ENCODE results near the gene EDAR. TPM values are rescaled to one million over a fixed set of nuclear protein-coding genes. Genes with fewer than 3 reads are reported as not detected.

The EDAR gene
- total RNA-seq, 5 donors from 2014 or later (not counting 1 experiment from before 2014, with no cell fraction given), result 5.2 to 15.6 (median 7.4) TPM

- peak overlapping the region in 1 of 2 donors; percentile 23 for H3K27ac Mint-ChIP-seq
- H3K4me3 Mint-ChIP-seq, result no peak overlapping the region
- Histone ChIP-seq H3K27ac (ENCODE audit: low read length) (no peak overlapping the region), H3K27me3 (replicated peaks in 1 of 2; ENCODE audit: control insufficient read depth in 2 of 2, extremely low read depth in 1 of 2, insufficient read depth in 2 of 2, low read length in 1 of 2) (no peaks in the 10 kb centered on the region), H3K36me3 (ENCODE audit: control insufficient read depth in 2 of 2, extremely low read depth in 1 of 2, insufficient read depth in 1 of 2, low read length in 1 of 2) (no peaks in the 10 kb centered on the region), H3K4me3 (ENCODE audit: control insufficient read depth in 1 of 2, extremely low read depth in 1 of 2, low read length in 1 of 2) (no peak overlapping the region), H3K9me3 (no peaks in the 10 kb centered on the region), H3K4me1 (ENCODE audit: control insufficient read depth in 1 of 2, extremely low read depth in 1 of 2, insufficient read depth in 2 of 2, low read length in 2 of 2) (no peaks in the 10 kb centered on the region)
- DNase-seq, result no peak
- peaks cover 3 to 5% (median 5%) of the 10 kb centered on the region in 3 donors for H3K4me1 Mint-ChIP-seq
- H3K9me3 Mint-ChIP-seq, result no peaks in the 10 kb centered on the region
- H3K36me3 Mint-ChIP-seq, result peaks cover 9% of the 10 kb centered on the region
- WGBS (ENCODE audit: insufficient coverage), result 89% methylated on average over 2 of the region's 3 CpGs
- ATAC-seq (replicated peaks in 1 of 4), result no peak
- ChIA-PET CTCF (no interaction called here), POLR2A (no interaction called here)
- H3K27me3 Mint-ChIP-seq, result no peaks in the 10 kb centered on the region
Measured at GRCh38 chr2:108858894-108859293, 130.1 kb downstream of the EDAR start.

DNA sequence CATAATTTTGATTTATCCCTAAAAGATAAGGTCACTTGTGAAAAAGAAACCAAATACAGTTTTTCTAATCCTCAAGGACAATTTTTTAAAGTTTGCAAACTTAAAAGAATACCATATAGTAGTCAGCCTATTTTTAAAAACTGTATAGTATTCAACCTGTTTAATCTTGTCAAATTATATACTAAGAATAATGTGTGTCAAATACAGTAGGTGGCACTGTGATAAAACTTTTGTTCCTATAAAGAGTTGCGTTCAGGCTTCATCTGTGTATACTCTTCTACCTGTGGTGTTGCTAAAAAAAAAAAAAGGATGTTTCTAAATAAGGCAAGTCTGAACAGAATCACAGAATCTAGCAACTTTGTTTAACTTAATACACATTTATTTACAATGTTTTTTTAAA is 133.8 kb downstream of the EDAR start:
- Histone ChIP-seq H3K4me3 (ENCODE audit: control insufficient read depth in 1 of 2, extremely low read depth in 1 of 2, low read length in 1 of 2) (no peak overlapping the region), H3K4me1 (ENCODE audit: control insufficient read depth in 1 of 2, extremely low read depth in 1 of 2, insufficient read depth in 2 of 2, low read length in 2 of 2) (no peaks in the 10 kb centered on the region), H3K9me3 (no peaks in the 10 kb centered on the region), H3K27ac (ENCODE audit: low read length) (no peak overlapping the region), H3K27me3 (replicated peaks in 1 of 2; ENCODE audit: control insufficient read depth in 2 of 2, extremely low read depth in 1 of 2, insufficient read depth in 2 of 2, low read length in 1 of 2) (no peaks in the 10 kb centered on the region), H3K36me3 (ENCODE audit: control insufficient read depth in 2 of 2, extremely low read depth in 1 of 2, insufficient read depth in 1 of 2, low read length in 1 of 2) (peaks cover 0 to 4% of the 10 kb centered on the region in 2 donors)
- WGBS (ENCODE audit: insufficient coverage), result no CpG with 5 or more reads among the region's 1 CpG
- H3K27me3 Mint-ChIP-seq, result no peaks in the 10 kb centered on the region
- peaks cover 26% of the 10 kb centered on the region for H3K36me3 Mint-ChIP-seq
- DNase-seq (peak in 1 of 35 experiments; percentile 53), ATAC-seq (replicated peaks in 1 of 4) (peak; percentile 52 to 90 (median 80))
- no peaks in the 10 kb centered on the region for H3K9me3 Mint-ChIP-seq
- H3K27ac Mint-ChIP-seq, result no peak overlapping the region
- no peak overlapping the region for H3K4me3 Mint-ChIP-seq
- peaks cover 3 to 5% (median 5%) of the 10 kb centered on the region in 3 donors for H3K4me1 Mint-ChIP-seq
- CTCF ChIA-PET, result no interaction called here
- POLR2A ChIA-PET, result no interaction called here

- POLR2A ChIA-PET, result no interaction called here
- H3K27ac Mint-ChIP-seq, result no peak overlapping the region
- CTCF ChIA-PET, result interaction anchor here (0.9 to 2.6 kb wide), 6 partner anchors 9 to 656 kb away, joined by 3 to 11 read pairs (median 3); partner anchors contain the start of gene EDAR (in 1 of the 2)
Measured at GRCh38 chr2:108854484-108854883, 134.5 kb downstream of the EDAR start.

GRCh38 chr2:108853421-108853820 is 135.6 kb downstream of the EDAR start:
- no peak overlapping the region for H3K27ac ChIP-seq (ENCODE audit: low read length)
- POLR2A ChIA-PET, result interaction anchor here in 1 of 2 donors (0.7 kb wide), 1 partner anchor 18 kb away, joined by 3 read pairs; no protein-coding TSS in a partner anchor
- H3K4me3 ChIP-seq (ENCODE audit: control insufficient read depth in 1 of 2, extremely low read depth in 1 of 2, low read length in 1 of 2), result no peak overlapping the region
- Mint-ChIP-seq H3K36me3 (peaks cover 21% of the 10 kb centered on the region), H3K27ac (no peak overlapping the region), H3K27me3 (no peaks in the 10 kb centered on the region), H3K4me1 (peaks cover 3 to 5% (median 3%) of the 10 kb centered on the region in 3 donors), H3K9me3 (no peaks in the 10 kb centered on the region), H3K4me3 (no peak overlapping the region)
- DNase-seq (no peak), ATAC-seq (replicated peaks in 1 of 4) (no peak)
- CTCF ChIA-PET, result interaction anchor here (0.6 to 2.6 kb wide), 6 partner anchors 10 to 659 kb away, joined by 3 to 11 read pairs (median 3); no protein-coding TSS in a partner anchor
- 80% methylated on average over 1 of the region's 2 CpGs for WGBS (ENCODE audit: insufficient coverage)
- H3K9me3 ChIP-seq, result no peaks in the 10 kb centered on the region
- no peaks in the 10 kb centered on the region for H3K4me1 ChIP-seq (ENCODE audit: control insufficient read depth in 1 of 2, extremely low read depth in 1 of 2, insufficient read depth in 2 of 2, low read length in 2 of 2)
- no peaks in the 10 kb centered on the region for H3K27me3 ChIP-seq (replicated peaks in 1 of 2; ENCODE audit: control insufficient read depth in 2 of 2, extremely low read depth in 1 of 2, insufficient read depth in 2 of 2, low read length in 1 of 2)
- H3K36me3 ChIP-seq (ENCODE audit: control insufficient read depth in 2 of 2, extremely low read depth in 1 of 2, insufficient read depth in 1 of 2, low read length in 1 of 2), result peaks cover 3 to 6% of the 10 kb centered on the region in 2 donors

More at GRCh38 chr2:108854484-108854883, 134.5 kb downstream of the EDAR start:
- Histone ChIP-seq H3K36me3 (ENCODE audit: control insufficient read depth in 2 of 2, extremely low read depth in 1 of 2, insufficient read depth in 1 of 2, low read length in 1 of 2) (peaks cover 3 to 5% of the 10 kb centered on the region in 2 donors), H3K27ac (ENCODE audit: low read length) (no peak overlapping the region), H3K4me1 (ENCODE audit: control insufficient read depth in 1 of 2, extremely low read depth in 1 of 2, insufficient read depth in 2 of 2, low read length in 2 of 2) (no peaks in the 10 kb centered on the region), H3K9me3 (no peaks in the 10 kb centered on the region), H3K27me3 (replicated peaks in 1 of 2; ENCODE audit: control insufficient read depth in 2 of 2, extremely low read depth in 1 of 2, insufficient read depth in 2 of 2, low read length in 1 of 2) (no peaks in the 10 kb centered on the region), H3K4me3 (ENCODE audit: control insufficient read depth in 1 of 2, extremely low read depth in 1 of 2, low read length in 1 of 2) (no peak overlapping the region)
- H3K9me3 Mint-ChIP-seq, result no peaks in the 10 kb centered on the region
- WGBS (ENCODE audit: insufficient coverage), result no CpG with 5 or more reads among the region's 1 CpG
- H3K4me3 Mint-ChIP-seq, result no peak overlapping the region
- peaks cover 26% of the 10 kb centered on the region for H3K36me3 Mint-ChIP-seq
- no peaks in the 10 kb centered on the region for H3K27me3 Mint-ChIP-seq
- DNase-seq (no peak), ATAC-seq (replicated peaks in 1 of 4) (no peak)
- peaks cover 3 to 5% (median 5%) of the 10 kb centered on the region in 3 donors for H3K4me1 Mint-ChIP-seq

GRCh38 chr2:108852375-108852774 is 136.6 kb downstream of the EDAR start:
- ChIA-PET POLR2A (interaction anchor here in 1 of 2 donors (0.6 kb wide), 1 partner anchor 12 kb away, joined by 8 read pairs; no protein-coding TSS in a partner anchor), CTCF (interaction anchor here in 1 of 2 donors (2.6 kb wide), 1 partner anchor 658 kb away, joined by 11 read pairs; no protein-coding TSS in a partner anchor)
- Mint-ChIP-seq H3K36me3 (peaks cover 21% of the 10 kb centered on the region), H3K9me3 (no peaks in the 10 kb centered on the region), H3K27me3 (no peaks in the 10 kb centered on the region), H3K27ac (no peak overlapping the region), H3K4me1 (peaks cover 3 to 5% (median 3%) of the 10 kb centered on the region in 3 donors), H3K4me3 (no peak overlapping the region)
- no peaks in the 10 kb centered on the region for H3K9me3 ChIP-seq
- H3K4me3 ChIP-seq (ENCODE audit: control insufficient read depth in 1 of 2, extremely low read depth in 1 of 2, low read length in 1 of 2), result no peak overlapping the region
- DNase-seq (no peak), ATAC-seq (replicated peaks in 1 of 4) (no peak)
- no CpG with 5 or more reads among the region's 3 CpGs for WGBS (ENCODE audit: insufficient coverage)
- no peak overlapping the region for H3K27ac ChIP-seq (ENCODE audit: low read length)
- no peaks in the 10 kb centered on the region for H3K27me3 ChIP-seq (replicated peaks in 1 of 2; ENCODE audit: control insufficient read depth in 2 of 2, extremely low read depth in 1 of 2, insufficient read depth in 2 of 2, low read length in 1 of 2)
- no peaks in the 10 kb centered on the region for H3K4me1 ChIP-seq (ENCODE audit: control insufficient read depth in 1 of 2, extremely low read depth in 1 of 2, insufficient read depth in 2 of 2, low read length in 2 of 2)
- peaks cover 3 to 6% of the 10 kb centered on the region in 2 donors for H3K36me3 ChIP-seq (ENCODE audit: control insufficient read depth in 2 of 2, extremely low read depth in 1 of 2, insufficient read depth in 1 of 2, low read length in 1 of 2)

DNA sequence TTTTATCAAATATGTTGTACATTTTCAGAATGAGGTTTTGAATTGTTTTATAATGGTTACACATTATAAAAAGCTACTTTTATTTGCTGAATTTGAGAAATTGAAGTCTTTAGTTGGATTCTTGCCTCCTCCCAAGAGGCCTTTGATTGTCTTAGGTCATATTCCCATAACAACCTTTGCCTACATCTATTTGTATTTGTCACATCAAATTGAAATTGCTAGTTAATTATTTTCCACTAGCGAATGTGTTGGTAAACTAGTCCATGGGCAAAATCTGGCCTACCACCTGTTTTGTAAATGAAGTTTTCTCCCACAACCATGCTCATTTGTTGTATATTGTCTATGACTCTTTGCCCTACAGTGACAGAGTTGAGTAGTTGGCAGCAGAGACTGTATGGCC is 142.0 kb downstream of the EDAR start:
- Histone ChIP-seq H3K27me3 (replicated peaks in 1 of 2; ENCODE audit: control insufficient read depth in 2 of 2, extremely low read depth in 1 of 2, insufficient read depth in 2 of 2, low read length in 1 of 2) (no peaks in the 10 kb centered on the region), H3K9me3 (no peaks in the 10 kb centered on the region), H3K27ac (ENCODE audit: low read length) (no peak overlapping the region), H3K4me3 (ENCODE audit: control insufficient read depth in 1 of 2, extremely low read depth in 1 of 2, low read length in 1 of 2) (no peak overlapping the region), H3K36me3 (ENCODE audit: control insufficient read depth in 2 of 2, extremely low read depth in 1 of 2, insufficient read depth in 1 of 2, low read length in 1 of 2) (peaks cover 3 to 6% of the 10 kb centered on the region in 2 donors), H3K4me1 (ENCODE audit: control insufficient read depth in 1 of 2, extremely low read depth in 1 of 2, insufficient read depth in 2 of 2, low read length in 2 of 2) (no peaks in the 10 kb centered on the region)
- no peaks in the 10 kb centered on the region for H3K4me1 Mint-ChIP-seq
- H3K9me3 Mint-ChIP-seq, result no peaks in the 10 kb centered on the region
- DNase-seq, result no peak
- H3K27me3 Mint-ChIP-seq, result no peaks in the 10 kb centered on the region
- peaks cover 35% of the 10 kb centered on the region for H3K36me3 Mint-ChIP-seq
- POLR2A ChIA-PET, result interaction anchor here in 1 of 2 donors (0.7 kb wide), 1 partner anchor 402 kb away, joined by 3 read pairs; no protein-coding TSS in a partner anchor
- H3K4me3 Mint-ChIP-seq, result no peak overlapping the region
- WGBS (ENCODE audit: insufficient coverage), result no CpG with 5 or more reads among the region's 1 CpG
- H3K27ac Mint-ChIP-seq, result no peak overlapping the region
- CTCF ChIA-PET, result no interaction called here
- no peak for ATAC-seq (replicated peaks in 1 of 4)
